ENCODE results near the gene GLUD2. TPM values are rescaled to one million over a fixed set of nuclear protein-coding genes. Genes with fewer than 3 reads are reported as not detected.

GLUD2 gene
- total and polyA plus RNA-seq, 2 of the 8 experiments (the other 6 are each of a cell fraction or from before 2014, with no cell fraction given): 0.14 to 0.26 TPM

DNA sequence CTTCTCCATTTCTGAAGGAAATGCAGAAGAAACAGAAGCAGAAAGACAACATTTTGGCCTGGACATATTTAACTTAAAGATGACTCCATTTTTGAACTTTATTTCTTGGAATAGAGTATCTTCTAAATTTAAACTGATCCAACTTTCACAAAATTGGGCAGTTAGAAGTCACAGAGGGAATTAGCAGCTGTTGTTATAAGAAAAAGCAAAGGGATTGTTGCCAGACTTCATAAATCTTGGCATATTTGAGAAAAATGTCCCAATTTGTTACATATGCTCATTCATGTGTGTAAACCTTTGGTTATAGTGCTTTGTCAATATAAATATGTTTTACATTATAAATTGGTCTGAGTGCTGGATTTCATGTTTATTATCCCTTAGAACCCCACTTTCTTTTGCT, 3.4 kb downstream of the GLUD2 start:
- H3K18ac ChIP-seq (ENCODE audit: extremely low read depth, low read length): no peak overlapping the region
- H3K14ac ChIP-seq (ENCODE audit: insufficient read length): no peak overlapping the region
- no peak overlapping the region for H3K4me2 ChIP-seq (ENCODE audit: insufficient read depth in 1 of 2, low read depth in 2 of 2, low read length in 2 of 2)
- no peaks in the 10 kb centered on the region for H3K36me3 ChIP-seq (ENCODE audit: control insufficient read depth in 2 of 4, insufficient read depth in 4 of 4, low read length in 3 of 4)
- no peak overlapping the region for H2BK120ac ChIP-seq (replicated peaks; ENCODE audit: low read depth, low read length)
- H4K5ac ChIP-seq (ENCODE audit: insufficient read length, low read depth, low read length): no peak overlapping the region
- no peaks in the 10 kb centered on the region for H3K79me2 ChIP-seq (ENCODE audit: control insufficient read depth in 1 of 2, insufficient read depth in 2 of 2, low read length in 2 of 2)
- no peak overlapping the region for H2BK15ac ChIP-seq (ENCODE audit: low read length)
- H3K23me2 ChIP-seq (ENCODE audit: low read depth, low read length): no peaks in the 10 kb centered on the region
- FAIRE-seq: no peak
- H3K4me3 ChIP-seq (ENCODE audit: extremely low read depth in 1 of 4, insufficient read depth in 2 of 4, low read depth in 3 of 4, low read length in 4 of 4): no peak overlapping the region
- H3K79me1 ChIP-seq (ENCODE audit: low read depth, low read length): no peaks in the 10 kb centered on the region
- no peak overlapping the region for H2BK5ac ChIP-seq (ENCODE audit: low read depth, low read length)
- H2AK5ac ChIP-seq (ENCODE audit: low read depth, low read length): no peak overlapping the region
- peaks cover 4 to 29% of the 10 kb centered on the region in 2 experiments; a peak in 2 of 4 replicates for H3K9me3 ChIP-seq (ENCODE audit: insufficient read depth in 2 of 2, low read depth in 1 of 2, low read length in 1 of 2)
- H3K27ac ChIP-seq (ENCODE audit: low read depth, low read length): no peak overlapping the region
- H4K20me1 ChIP-seq (replicated peaks in 1 of 2; ENCODE audit: control insufficient read depth in 1 of 2, insufficient read depth in 2 of 2, low read length in 2 of 2): no peaks in the 10 kb centered on the region
- no peak overlapping the region for H3K56ac ChIP-seq (replicated peaks; ENCODE audit: insufficient read length, low read depth, low read length)
- no peak overlapping the region for H2BK20ac ChIP-seq (ENCODE audit: low read length)
- ChIA-PET POLR2A (ENCODE audit: partially characterized antibody) (no interaction called here), CTCF (ENCODE audit: partially characterized antibody) (interaction anchor here (0.7 kb wide), 1 partner anchor 722 kb away, joined by 3 read pairs; no protein-coding TSS in a partner anchor)
- peaks cover 0 to 2% (median 0%) of the 10 kb centered on the region in 4 experiments; a peak in 1 of 7 replicates for H3K27me3 ChIP-seq (replicated peaks in 1 of 4; ENCODE audit: control insufficient read depth in 3 of 4, extremely low read depth in 1 of 4, insufficient read depth in 3 of 4, low read length in 3 of 4)
- no peak for DNase-seq (ENCODE audit: low read depth in 1 of 2, low spot score in 2 of 2)
- H3K4ac ChIP-seq (replicated peaks; ENCODE audit: insufficient read length, low read depth, low read length): no peak overlapping the region
- no peak overlapping the region for H4K91ac ChIP-seq (replicated peaks; ENCODE audit: insufficient read length, low read length)
- no peak overlapping the region for H2BK12ac ChIP-seq (ENCODE audit: low read depth, low read length)
- no peaks in the 10 kb centered on the region for H3K4me1 ChIP-seq (replicated peaks in 1 of 4; ENCODE audit: control insufficient read depth in 3 of 4, insufficient read depth in 4 of 4, low read length in 3 of 4)
- no peak overlapping the region for H3K9ac ChIP-seq (replicated peaks in 1 of 4; ENCODE audit: extremely low read depth in 1 of 4, low read depth in 3 of 4, low read length in 3 of 4)
- no peak overlapping the region for H3K23ac ChIP-seq (ENCODE audit: insufficient read length)
- H4K8ac ChIP-seq (ENCODE audit: extremely low read depth, insufficient read depth, low read length): no peak overlapping the region
- no peak overlapping the region for H2AFZ ChIP-seq (ENCODE audit: low read length)
- TF ChIP-seq SUZ12 (IDR thresholded peaks at IDR 0.05; ENCODE audit: low read length): no peak
- no peak for TF ChIP-seq CEBPB (IDR thresholded peaks at IDR 0.05; ENCODE audit: low read depth, low read length)
- TF ChIP-seq EGR1 (IDR thresholded peaks at IDR 0.05; ENCODE audit: borderline replicate concordance, low read depth, low read length): no peak
- TF ChIP-seq, protein P1, sequence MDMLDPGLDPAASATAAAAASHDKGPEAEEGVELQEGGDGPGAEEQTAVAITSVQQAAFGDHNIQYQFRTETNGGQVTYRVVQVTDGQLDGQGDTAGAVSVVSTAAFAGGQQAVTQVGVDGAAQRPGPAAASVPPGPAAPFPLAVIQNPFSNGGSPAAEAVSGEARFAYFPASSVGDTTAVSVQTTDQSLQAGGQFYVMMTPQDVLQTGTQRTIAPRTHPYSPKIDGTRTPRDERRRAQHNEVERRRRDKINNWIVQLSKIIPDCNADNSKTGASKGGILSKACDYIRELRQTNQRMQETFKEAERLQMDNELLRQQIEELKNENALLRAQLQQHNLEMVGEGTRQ (IDR thresholded peaks at IDR 0.05; ENCODE audit: low read length): no peak
- no peak for TF ChIP-seq ZNF274 (IDR thresholded peaks at IDR 0.05; ENCODE audit: borderline replicate concordance, extremely low read depth, low read length)
- no peak for TF ChIP-seq SP1 (IDR thresholded peaks at IDR 0.05; ENCODE audit: low read depth, low read length)
- no peak for TF ChIP-seq HDAC6 (IDR thresholded peaks at IDR 0.05; ENCODE audit: low read depth, low read length)
- no peak for TF ChIP-seq GTF2F1 (IDR thresholded peaks at IDR 0.05; ENCODE audit: borderline replicate concordance, low read depth, low read length)
- no peak for TF ChIP-seq SIX5 (IDR thresholded peaks at IDR 0.05; ENCODE audit: low read depth, low read length)
- TF ChIP-seq POLR2AphosphoS5 (IDR thresholded peaks at IDR 0.05; ENCODE audit: low read depth, low read length): no peak
- no peak for TF ChIP-seq SAP30 (IDR thresholded peaks at IDR 0.05; ENCODE audit: insufficient read depth, insufficient replicate concordance, low read length)
- no peak for TF ChIP-seq GABPA (IDR thresholded peaks at IDR 0.05; ENCODE audit: borderline replicate concordance, insufficient read depth, low read length)
- no peak for TF ChIP-seq MAFK (IDR thresholded peaks at IDR 0.05; ENCODE audit: low read depth, low read length)
- TF ChIP-seq SIN3A (conservative IDR thresholded peaks at IDR 0.05 in 1 of 2, IDR thresholded peaks at IDR 0.05 in 1 of 2; ENCODE audit: low read depth in 1 of 2, low read length in 2 of 2): no peak

Measured in H1 (cell line).